ENCODE results near the gene TMEM209.

Gene TMEM209

DNA sequence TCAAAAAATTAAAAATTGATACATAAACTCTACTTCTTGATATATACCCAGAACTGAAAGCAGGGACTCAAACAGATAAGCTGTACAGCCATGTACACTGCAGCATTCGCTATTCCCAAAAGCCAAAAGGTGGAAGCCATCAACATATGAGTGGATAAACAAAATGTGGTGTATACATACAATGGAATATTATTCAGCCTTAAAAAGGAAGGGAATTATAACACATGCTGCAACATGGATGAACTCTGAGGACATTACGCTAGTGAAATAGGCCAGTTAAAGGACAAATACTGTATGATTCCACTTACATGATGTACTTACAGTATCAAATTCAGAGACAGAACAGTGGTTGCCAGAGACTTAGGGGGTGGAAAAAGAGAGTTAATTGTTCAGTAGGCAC is 8.1 kb downstream of the TMEM209 start:
- peaks cover 85% of the 10 kb centered on the region for H3K36me3 ChIP-seq (ENCODE audit: control insufficient read depth, low read length)

DNA sequence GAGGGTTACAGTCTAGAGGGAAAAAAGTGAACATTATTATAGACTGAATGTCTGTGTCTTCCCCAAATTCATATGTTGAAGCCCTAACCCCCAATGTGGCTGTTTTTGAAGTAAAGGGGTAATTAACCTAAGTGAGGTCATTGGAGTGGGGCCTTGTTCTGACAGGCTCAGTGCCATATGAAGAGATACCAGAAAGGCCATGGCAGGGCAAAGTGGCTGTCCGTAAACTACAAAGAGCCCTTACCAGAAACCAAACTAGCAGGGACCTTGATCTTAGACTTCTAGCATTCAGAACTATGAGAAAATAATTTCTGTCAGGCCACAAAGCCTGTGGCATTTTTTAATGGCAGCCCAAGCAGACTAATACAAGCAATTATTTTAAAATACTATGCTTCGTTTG is 8.7 kb downstream of the TMEM209 start:
- Histone ChIP-seq H3K79me2 (ENCODE audit: control insufficient read depth, low read length) (peaks cover 5% of the 10 kb centered on the region), H3K36me3 (ENCODE audit: control insufficient read depth, low read length) (peaks cover 85% of the 10 kb centered on the region), H3F3A (ENCODE audit: control insufficient read depth, insufficient read depth) (peaks cover 2% of the 10 kb centered on the region; the same call in 1 of the 2 replicates), H4K20me1 (ENCODE audit: control insufficient read depth, insufficient read depth, low read depth, low read length) (no peaks in the 10 kb centered on the region), H3K4me1 (ENCODE audit: control insufficient read depth, low read length) (no peaks in the 10 kb centered on the region), H3K9me2 (replicated peaks; ENCODE audit: control insufficient read depth, low read length) (no peaks in the 10 kb centered on the region), H3K9me3 (ENCODE audit: control insufficient read depth, insufficient read depth, low read length) (no peaks in the 10 kb centered on the region), H3K27ac (ENCODE audit: low read depth, low read length) (no peak overlapping the region), H3K27me3 (ENCODE audit: control insufficient read depth, low read length) (no peaks in the 10 kb centered on the region), H3K4me2 (ENCODE audit: low read length) (no peak overlapping the region), H3K4me3 (ENCODE audit: low read length) (no peak overlapping the region)
- TF ChIP-seq, protein P1, sequence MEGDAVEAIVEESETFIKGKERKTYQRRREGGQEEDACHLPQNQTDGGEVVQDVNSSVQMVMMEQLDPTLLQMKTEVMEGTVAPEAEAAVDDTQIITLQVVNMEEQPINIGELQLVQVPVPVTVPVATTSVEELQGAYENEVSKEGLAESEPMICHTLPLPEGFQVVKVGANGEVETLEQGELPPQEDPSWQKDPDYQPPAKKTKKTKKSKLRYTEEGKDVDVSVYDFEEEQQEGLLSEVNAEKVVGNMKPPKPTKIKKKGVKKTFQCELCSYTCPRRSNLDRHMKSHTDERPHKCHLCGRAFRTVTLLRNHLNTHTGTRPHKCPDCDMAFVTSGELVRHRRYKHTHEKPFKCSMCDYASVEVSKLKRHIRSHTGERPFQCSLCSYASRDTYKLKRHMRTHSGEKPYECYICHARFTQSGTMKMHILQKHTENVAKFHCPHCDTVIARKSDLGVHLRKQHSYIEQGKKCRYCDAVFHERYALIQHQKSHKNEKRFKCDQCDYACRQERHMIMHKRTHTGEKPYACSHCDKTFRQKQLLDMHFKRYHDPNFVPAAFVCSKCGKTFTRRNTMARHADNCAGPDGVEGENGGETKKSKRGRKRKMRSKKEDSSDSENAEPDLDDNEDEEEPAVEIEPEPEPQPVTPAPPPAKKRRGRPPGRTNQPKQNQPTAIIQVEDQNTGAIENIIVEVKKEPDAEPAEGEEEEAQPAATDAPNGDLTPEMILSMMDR (IDR thresholded peaks at IDR 0.05; ENCODE audit: low read depth, low read length, poor library complexity, severe bottlenecking), result no peak
- TF ChIP-seq EZH2phosphoT487 (IDR thresholded peaks at IDR 0.05; ENCODE audit: borderline replicate concordance, low read length), result no peak

More for the DNA sequence above, 8.1 kb downstream of the TMEM209 start:
- H3K4me2 ChIP-seq (ENCODE audit: low read length), result no peak overlapping the region
- peaks cover 10% of the 10 kb centered on the region for H3K79me2 ChIP-seq (ENCODE audit: control insufficient read depth, low read length)
- H3F3A ChIP-seq (ENCODE audit: control insufficient read depth, insufficient read depth), result peaks cover 2% of the 10 kb centered on the region; the same call in 1 of the 2 replicates
- H4K20me1 ChIP-seq (ENCODE audit: control insufficient read depth, insufficient read depth, low read depth, low read length), result no peaks in the 10 kb centered on the region
- no peak overlapping the region for H3K4me3 ChIP-seq (ENCODE audit: low read length)
- no peaks in the 10 kb centered on the region for H3K9me3 ChIP-seq (ENCODE audit: control insufficient read depth, insufficient read depth, low read length)
- no peaks in the 10 kb centered on the region for H3K27me3 ChIP-seq (ENCODE audit: control insufficient read depth, low read length)
- no peak overlapping the region for H3K27ac ChIP-seq (ENCODE audit: low read depth, low read length)
- TF ChIP-seq, protein P1 (IDR thresholded peaks at IDR 0.05; ENCODE audit: low read depth, low read length, poor library complexity, severe bottlenecking), result no peak
- TF ChIP-seq EZH2phosphoT487 (IDR thresholded peaks at IDR 0.05; ENCODE audit: borderline replicate concordance, low read length), result no peak
- no peaks in the 10 kb centered on the region for H3K9me2 ChIP-seq (replicated peaks; ENCODE audit: control insufficient read depth, low read length)
- no peaks in the 10 kb centered on the region for H3K4me1 ChIP-seq (ENCODE audit: control insufficient read depth, low read length)

DNA sequence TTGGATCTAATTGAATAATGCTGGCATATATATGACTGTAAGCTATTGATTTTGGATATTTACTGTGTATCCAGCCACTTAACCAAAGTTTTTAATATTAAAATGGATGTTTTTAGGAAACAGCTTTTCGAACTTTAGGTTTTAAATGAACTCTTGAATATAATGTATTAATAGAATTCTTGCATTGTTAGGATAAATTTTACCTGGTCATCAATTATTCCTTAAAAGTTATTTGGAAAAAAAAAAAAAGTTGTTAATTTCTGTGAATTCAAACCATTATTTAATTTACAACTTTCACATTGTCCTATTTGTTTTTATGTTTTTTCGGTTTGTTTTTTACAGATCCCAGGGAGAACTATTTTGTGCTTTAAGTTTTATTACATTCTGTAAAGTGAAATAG is 9.8 kb downstream of the TMEM209 start:
- Histone ChIP-seq H3K36me3 (ENCODE audit: control insufficient read depth, low read length) (peaks cover 85% of the 10 kb centered on the region), H3K9me3 (ENCODE audit: control insufficient read depth, insufficient read depth, low read length) (no peaks in the 10 kb centered on the region)

More for the DNA sequence above, 9.8 kb downstream of the TMEM209 start:
- no peaks in the 10 kb centered on the region for H3K27me3 ChIP-seq (ENCODE audit: control insufficient read depth, low read length)
- no peaks in the 10 kb centered on the region for H3K4me1 ChIP-seq (ENCODE audit: control insufficient read depth, low read length)
- peaks cover 2% of the 10 kb centered on the region; the same call in 1 of the 2 replicates for H3F3A ChIP-seq (ENCODE audit: control insufficient read depth, insufficient read depth)
- TF ChIP-seq, protein P1 (IDR thresholded peaks at IDR 0.05; ENCODE audit: low read depth, low read length, poor library complexity, severe bottlenecking), result no peak
- no peak for TF ChIP-seq EZH2phosphoT487 (IDR thresholded peaks at IDR 0.05; ENCODE audit: borderline replicate concordance, low read length)
- H3K4me3 ChIP-seq (ENCODE audit: low read length), result no peak overlapping the region
- H3K79me2 ChIP-seq (ENCODE audit: control insufficient read depth, low read length), result no peaks in the 10 kb centered on the region; the same call in none of the 2 replicates
- no peaks in the 10 kb centered on the region for H3K9me2 ChIP-seq (replicated peaks; ENCODE audit: control insufficient read depth, low read length)
- no peak overlapping the region for H3K4me2 ChIP-seq (ENCODE audit: low read length)
- no peaks in the 10 kb centered on the region for H4K20me1 ChIP-seq (ENCODE audit: control insufficient read depth, insufficient read depth, low read depth, low read length)
- no peak overlapping the region for H3K27ac ChIP-seq (ENCODE audit: low read depth, low read length)
